Epithelial cell of proximal tubule (primary cell): ENCODE measurements around the gene LRRC32. TPM values are rescaled to one million over a fixed set of nuclear protein-coding genes. Genes with fewer than 3 reads are reported as not detected.
A peak's percentile ranks its signal among the peaks of the same experiment; 100 is the strongest.

Experiments used
- DNase-seq: peaks from one replicate; pipeline ENCODE4 v3.0.0-alpha.2; 2011; ENCODE audit warnings: low read depth
- H3K4me3 ChIP-seq: 2 replicates; pipeline ENCODE4 v1.5.1; 2011; ENCODE audit warnings: low read depth, mild to moderate bottlenecking, low read length
- total RNA-seq: library from RNA; depleted of rRNA; stranded (reverse); fragments of >200 nt; gene quantifications from 2 replicates; pipeline ENCODE4 v1.2.3, GENCODE V29; 2015
- TF ChIP-seq, protein P1 (sequence below): conservative IDR thresholded peaks from 2 replicates; pipeline ENCODE4 v1.5.1; 2012; ENCODE audit warnings: low read depth, mild to moderate bottlenecking, low read length

The LRRC32 gene
- total RNA-seq, 1 donor from 2014 or later, result 0.29 TPM

- DNase-seq, result no peak
- TF ChIP-seq, protein P1, sequence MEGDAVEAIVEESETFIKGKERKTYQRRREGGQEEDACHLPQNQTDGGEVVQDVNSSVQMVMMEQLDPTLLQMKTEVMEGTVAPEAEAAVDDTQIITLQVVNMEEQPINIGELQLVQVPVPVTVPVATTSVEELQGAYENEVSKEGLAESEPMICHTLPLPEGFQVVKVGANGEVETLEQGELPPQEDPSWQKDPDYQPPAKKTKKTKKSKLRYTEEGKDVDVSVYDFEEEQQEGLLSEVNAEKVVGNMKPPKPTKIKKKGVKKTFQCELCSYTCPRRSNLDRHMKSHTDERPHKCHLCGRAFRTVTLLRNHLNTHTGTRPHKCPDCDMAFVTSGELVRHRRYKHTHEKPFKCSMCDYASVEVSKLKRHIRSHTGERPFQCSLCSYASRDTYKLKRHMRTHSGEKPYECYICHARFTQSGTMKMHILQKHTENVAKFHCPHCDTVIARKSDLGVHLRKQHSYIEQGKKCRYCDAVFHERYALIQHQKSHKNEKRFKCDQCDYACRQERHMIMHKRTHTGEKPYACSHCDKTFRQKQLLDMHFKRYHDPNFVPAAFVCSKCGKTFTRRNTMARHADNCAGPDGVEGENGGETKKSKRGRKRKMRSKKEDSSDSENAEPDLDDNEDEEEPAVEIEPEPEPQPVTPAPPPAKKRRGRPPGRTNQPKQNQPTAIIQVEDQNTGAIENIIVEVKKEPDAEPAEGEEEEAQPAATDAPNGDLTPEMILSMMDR, result no peak
- no peak overlapping the region for H3K4me3 ChIP-seq
These were observed 1.2 kb upstream of the LRRC32 start for GRCh38 chr11:76671626-76672309.

DNA sequence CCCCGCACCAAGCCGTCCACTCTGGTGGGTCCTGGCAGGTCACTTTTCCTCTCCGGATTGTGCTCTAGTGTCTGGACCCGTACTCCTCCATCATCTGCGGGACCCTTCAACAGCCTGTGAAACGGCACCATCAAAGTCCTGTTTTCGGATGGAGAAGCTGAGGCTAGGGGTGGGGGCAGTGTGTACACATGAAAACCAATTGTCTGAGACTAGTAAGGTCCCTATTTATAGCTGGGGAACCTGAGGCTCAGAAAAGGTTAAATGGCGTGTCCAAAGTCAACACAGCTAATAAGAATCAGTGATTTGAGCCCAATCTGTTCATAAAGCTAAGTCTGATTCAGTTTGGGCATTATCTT, 668 bp upstream of the LRRC32 start:
- no peak for DNase-seq
- H3K4me3 ChIP-seq, result peak overlapping the region; percentile 60
- TF ChIP-seq, protein P1, result no peak

GRCh38 chr11:76669901-76670484, 554 bp downstream of the LRRC32 start:
- peak; percentile 35 for DNase-seq
- TF ChIP-seq, protein P1, result no peak
- H3K4me3 ChIP-seq, result peak overlapping the region; percentile 60

DNA sequence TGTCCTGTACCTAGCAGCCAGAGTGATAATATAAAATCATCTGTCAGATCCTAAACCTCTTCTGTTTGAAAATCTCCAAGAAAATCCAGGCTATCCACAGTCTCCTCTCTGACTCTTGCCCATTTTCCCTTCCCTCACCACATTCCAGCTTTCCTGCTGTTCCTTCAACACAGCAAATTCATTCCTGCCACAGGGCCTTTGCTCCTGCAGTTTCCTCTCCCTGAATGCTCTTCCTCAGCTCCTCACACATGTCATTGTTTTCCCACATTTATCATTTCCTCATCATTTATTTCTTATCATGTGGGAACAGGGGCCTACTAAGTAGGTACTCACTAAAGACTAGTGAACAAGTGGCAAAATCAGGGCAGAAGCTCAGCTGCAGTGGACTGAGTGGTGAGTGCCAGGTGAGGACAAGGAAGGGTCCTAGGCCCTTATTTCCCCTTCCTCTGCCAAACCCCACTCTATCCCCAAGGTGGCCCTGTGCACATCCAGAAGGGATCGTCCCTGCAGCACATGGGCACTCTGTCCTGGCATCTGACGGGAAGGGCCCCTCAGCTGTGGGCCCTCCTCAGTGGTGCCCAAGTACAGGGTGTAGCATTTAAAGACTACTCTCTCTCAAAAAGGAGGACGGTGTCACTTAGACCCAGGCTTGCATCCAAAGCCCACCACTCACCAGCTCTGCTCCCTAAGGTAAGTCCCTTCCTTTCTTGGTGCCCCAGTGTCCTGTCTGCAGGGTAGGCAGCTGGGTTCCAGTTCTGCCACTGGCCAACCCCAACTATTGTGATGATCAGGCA, 2.0 kb downstream of the LRRC32 start:
- TF ChIP-seq, protein P1, result no peak
- no peak overlapping the region for H3K4me3 ChIP-seq
- DNase-seq, result no peak

DNA sequence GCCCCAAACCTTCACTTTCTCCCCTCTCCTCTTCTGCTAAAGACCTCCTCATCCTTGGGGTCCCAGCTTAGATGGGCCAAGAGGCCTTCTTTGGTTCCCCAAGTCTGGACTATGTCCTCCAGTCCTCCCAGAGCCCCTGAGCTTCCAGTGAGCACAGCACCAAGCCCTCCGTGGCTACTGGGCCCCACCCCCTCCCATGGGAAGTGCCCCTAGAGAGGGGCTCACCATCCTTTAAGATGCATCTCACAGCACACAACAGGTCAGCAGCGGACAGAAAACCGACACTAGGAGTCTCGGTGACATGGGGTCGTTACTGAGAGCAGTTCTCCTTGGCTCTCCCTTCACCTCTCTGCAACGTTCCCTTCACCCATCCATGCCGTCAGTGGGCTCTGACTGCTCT, 2.7 kb downstream of the LRRC32 start:
- DNase-seq, result no peak
- TF ChIP-seq, protein P1, result no peak
- H3K4me3 ChIP-seq, result no peak overlapping the region

GRCh38 chr11:76667271-76667818, 3.2 kb downstream of the LRRC32 start:
- TF ChIP-seq, protein P1, result no peak
- DNase-seq, result no peak
- no peak overlapping the region for H3K4me3 ChIP-seq
